Neural cell (in vitro differentiated cells): ENCODE data around the gene TBCC. TPM values are rescaled to one million over a fixed set of nuclear protein-coding genes. Genes with fewer than 3 reads are reported as not detected.

Source experiments
- H2AFZ ChIP-seq: fragments of 200-600, 300-800 bp; sonication (generic), shearing (Covaris generic); 2 replicates; pipeline ENCODE4 v1.6.0; 2014; ENCODE audit warnings: low read depth, mild to moderate bottlenecking, antibody characterized with exemption, low read length, moderate library complexity
- H3F3A ChIP-seq: fragments of 200-600 bp; shearing (Covaris generic); 2 replicates; pipeline ENCODE4 v1.6.1; 2016; ENCODE audit warnings: mild to moderate bottlenecking, moderate library complexity, mixed read lengths, antibody characterized with exemption, low read length; ENCODE audit not compliant: insufficient read depth, poor library complexity, severe bottlenecking
- H3K27ac ChIP-seq: fragments of 200-600, 300-800 bp; sonication (generic), shearing (Covaris generic); 2 replicates; pipeline ENCODE4 v1.5.1; 2014; ENCODE audit warnings: mild to moderate bottlenecking, low read length, moderate library complexity
- H3K27me3 ChIP-seq: fragments of 300-800, 200-600 bp; sonication (generic), shearing (Covaris generic); 2 replicates; pipeline ENCODE4 v1.6.0; 2014; ENCODE audit warnings: mild to moderate bottlenecking, low read depth, low read length, moderate library complexity; ENCODE audit not compliant: insufficient read depth
- H3K36me3 ChIP-seq: fragments of 300-800, 200-600 bp; sonication (generic), shearing (Covaris generic); 2 replicates; pipeline ENCODE4 v1.5.1; 2014; ENCODE audit warnings: mild to moderate bottlenecking, antibody characterized with exemption, low read length, moderate library complexity; ENCODE audit not compliant: insufficient read depth
- H3K4me2 ChIP-seq: fragments of 300-800, 200-600 bp; sonication (generic), shearing (Covaris generic); 2 replicates; pipeline ENCODE4 v1.6.0; 2014; ENCODE audit warnings: mild to moderate bottlenecking, low read length
- H3K4me3 ChIP-seq: fragments of 300-800, 200-600 bp; sonication (generic), shearing (Covaris generic); 2 replicates; pipeline ENCODE4 v1.5.1; 2014; ENCODE audit warnings: mild to moderate bottlenecking, low read length, moderate library complexity
- H3K79me2 ChIP-seq: fragments of 200-600 bp; shearing (Covaris generic); replicated peaks from 2 replicates; pipeline ENCODE4 v1.6.0; 2014; ENCODE audit warnings: mild to moderate bottlenecking, low read length, moderate library complexity; ENCODE audit not compliant: insufficient read depth
- H3K9ac ChIP-seq: fragments of 300-800, 200-600 bp; sonication (generic), shearing (Covaris generic); 2 replicates; pipeline ENCODE4 v1.6.1; 2016; ENCODE audit warnings: mild to moderate bottlenecking, low read length, mixed read lengths
- H3K9me2 ChIP-seq: fragments of 200-600 bp; shearing (Covaris generic); 2 replicates; pipeline ENCODE4 v1.6.1; 2016; ENCODE audit warnings: mild to moderate bottlenecking, low read length, mixed read lengths; ENCODE audit not compliant: insufficient read depth
- H3K9me3 ChIP-seq: fragments of 200-600, 300-800 bp; sonication (generic), shearing (Covaris generic); 2 replicates; pipeline ENCODE4 v1.6.1; 2016; ENCODE audit warnings: mild to moderate bottlenecking, mixed run types, low read length, moderate library complexity, mixed read lengths
- H4K20me1 ChIP-seq: fragments of 200-600 bp; shearing (Covaris generic); 2 replicates; pipeline ENCODE4 v1.6.1; 2016; ENCODE audit warnings: mild to moderate bottlenecking, mixed run types; ENCODE audit not compliant: insufficient read depth
- CTCF ChIP-seq: fragments of 450-650 bp; IDR thresholded peaks from 2 replicates; pipeline ENCODE4 v1.5.1; 2014; ENCODE audit warnings: antibody characterized with exemption, mild to moderate bottlenecking, moderate library complexity; ENCODE audit not compliant: poor library complexity, severe bottlenecking
- EP300 ChIP-seq: fragments of 450-650 bp; conservative IDR thresholded peaks from 2 replicates; pipeline ENCODE4 v1.6.1; 2014; ENCODE audit warnings: antibody characterized with exemption, mild to moderate bottlenecking, moderate library complexity; ENCODE audit not compliant: poor library complexity, severe bottlenecking
- EZH2 ChIP-seq: fragments of 200-600, 300-800 bp; shearing (Covaris generic), sonication (generic); IDR thresholded peaks from 2 replicates; pipeline ENCODE4 v1.6.1; 2014; ENCODE audit warnings: antibody characterized with exemption, low read length, borderline replicate concordance, mild to moderate bottlenecking; ENCODE audit not compliant: insufficient read depth, poor library complexity, severe bottlenecking
- MXI1 ChIP-seq: fragments of 450-650 bp; conservative IDR thresholded peaks from 2 replicates; pipeline ENCODE4 v1.6.1; 2014; ENCODE audit warnings: antibody characterized with exemption, mild to moderate bottlenecking; ENCODE audit not compliant: poor library complexity, severe bottlenecking
- POLR2AphosphoS5 ChIP-seq: IDR thresholded peaks from 2 replicates; pipeline ENCODE4 v1.6.1; 2012
- RAD21 ChIP-seq: fragments of 450-650 bp; conservative IDR thresholded peaks from 2 replicates; pipeline ENCODE4 v1.6.1; 2014; ENCODE audit warnings: antibody characterized with exemption, mild to moderate bottlenecking, moderate library complexity
- REST ChIP-seq: IDR thresholded peaks from 2 replicates; pipeline ENCODE4 v1.6.1; 2012; ENCODE audit warnings: borderline replicate concordance
- SMC3 ChIP-seq: fragments of 450-650 bp; conservative IDR thresholded peaks from 2 replicates; pipeline ENCODE4 v1.6.1; 2014; ENCODE audit warnings: antibody characterized with exemption, mild to moderate bottlenecking, moderate library complexity; ENCODE audit not compliant: poor library complexity
- TAF1 ChIP-seq: IDR thresholded peaks from 2 replicates; pipeline ENCODE4 v1.6.1; 2012; ENCODE audit warnings: low read depth
- polyA plus RNA-seq: library from polyadenylated mRNA; depleted of rRNA; stranded (reverse); fragments of >200 nt; gene quantifications from 2 replicates; pipeline ENCODE4 v1.2.3, GENCODE V29; 2014

TBCC gene
- polyA plus RNA-seq, 1 donor from 2014 or later: 112 TPM

GRCh38 chr6:42729731-42730130 lies 16.2 kb downstream of the TBCC start:
- H3K4me2 ChIP-seq: no peak overlapping the region
- TF ChIP-seq TAF1 (no peak), EP300 (no peak), POLR2AphosphoS5 (no peak), REST (no peak), EZH2 (no peak), RAD21 (no peak), MXI1 (no peak), SMC3 (no peak), CTCF (no peak)
- no peaks in the 10 kb centered on the region for H3F3A ChIP-seq
- H3K36me3 ChIP-seq: no peaks in the 10 kb centered on the region
- H3K27me3 ChIP-seq: no peaks in the 10 kb centered on the region
- H4K20me1 ChIP-seq: no peaks in the 10 kb centered on the region
- no peaks in the 10 kb centered on the region for H3K79me2 ChIP-seq
- no peak overlapping the region for H3K4me3 ChIP-seq
- no peaks in the 10 kb centered on the region for H3K9me3 ChIP-seq
- H3K9me2 ChIP-seq: no peaks in the 10 kb centered on the region
- H3K27ac ChIP-seq: no peak overlapping the region
- no peak overlapping the region for H3K9ac ChIP-seq
- no peak overlapping the region for H2AFZ ChIP-seq

- Histone ChIP-seq H3K27me3 (no peaks in the 10 kb centered on the region), H3K27ac (no peak overlapping the region), H3K9me3 (no peaks in the 10 kb centered on the region), H3K4me2 (no peak overlapping the region), H3K9me2 (no peaks in the 10 kb centered on the region), H3K79me2 (no peaks in the 10 kb centered on the region), H3K36me3 (no peaks in the 10 kb centered on the region), H3F3A (no peaks in the 10 kb centered on the region), H4K20me1 (no peaks in the 10 kb centered on the region), H2AFZ (no peak overlapping the region), H3K9ac (no peak overlapping the region), H3K4me3 (no peak overlapping the region)
- TF ChIP-seq POLR2AphosphoS5 (no peak), CTCF (no peak), EZH2 (no peak), MXI1 (no peak), TAF1 (no peak), RAD21 (no peak), EP300 (no peak), REST (no peak), SMC3 (no peak)
Observed at GRCh38 chr6:42727627-42728026, 18.3 kb downstream of the TBCC start.
